Cardiac fibroblast (primary cell): Measurements from ENCODE around the gene IPO4.
A peak's percentile ranks its signal among the peaks of the same experiment; 100 is the strongest.

Experiments used
- DNase-seq, 2 donors: peaks; one replicate each; pipeline versions ENCODE4 v3.0.0 to v3.0.0-alpha.2; 2010; ENCODE audit warnings: low read depth in 2 of 2
- H3K4me3 ChIP-seq, 2 donors: replicated peaks in 1 of 2; 1 replicate in 1 of 2; 2 replicates in 1 of 2; pipeline ENCODE4 v1.5.1; 2011; ENCODE audit warnings: low read depth in 2 of 2, low read length in 2 of 2, mild to moderate bottlenecking in 2 of 2, moderate library complexity in 1 of 2
- TF ChIP-seq, protein P1 (sequence below): IDR thresholded peaks from one replicate; pipeline ENCODE4 v1.5.1; 2011; ENCODE audit warnings: low read depth, mild to moderate bottlenecking, low read length, inconsistent platforms

Gene IPO4

DNA sequence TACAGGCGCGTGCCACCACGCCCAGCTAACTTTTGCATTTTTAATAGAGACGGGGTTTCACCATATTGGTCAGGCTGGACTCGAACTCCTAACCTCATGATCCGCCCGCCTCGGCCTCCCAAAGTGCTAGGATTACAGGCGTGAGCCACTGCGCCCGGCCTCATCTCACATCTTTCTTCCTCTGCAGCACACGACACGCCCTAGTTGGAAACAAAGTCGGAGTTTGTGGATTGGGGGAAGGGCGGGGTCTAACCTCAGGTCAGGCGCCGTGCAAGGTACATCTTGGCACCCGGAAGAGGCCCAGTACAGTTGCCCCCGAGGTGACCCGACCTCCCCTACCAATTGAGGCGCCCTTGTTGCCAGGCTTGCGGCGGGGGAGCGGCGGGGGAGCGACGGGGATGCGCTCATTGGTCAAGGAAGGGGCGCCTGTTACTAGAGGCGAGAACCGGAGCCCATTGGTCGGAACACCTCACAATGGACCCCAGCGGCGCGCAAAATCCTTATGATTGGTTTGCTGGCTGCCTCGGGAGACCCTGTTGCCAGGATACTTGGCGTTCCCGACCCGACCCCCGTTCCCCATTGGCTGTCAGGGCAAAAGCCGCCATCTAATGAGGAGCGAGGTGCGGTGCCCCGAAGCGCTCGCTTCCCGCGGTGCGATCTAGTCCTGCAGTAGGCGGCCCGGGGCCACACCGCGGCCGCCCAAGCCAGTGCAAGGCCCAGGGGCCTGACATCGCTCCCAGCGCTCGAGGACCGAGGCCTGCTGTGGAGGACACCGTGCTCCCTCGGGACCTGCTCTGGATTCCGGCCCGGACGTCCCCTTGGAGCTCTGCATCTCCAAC is 17.0 kb downstream of the IPO4 start, which contains the start of gene REC8:
Gene REC8, plus strand, starts transcription at position 659 of the 839 bp plus-strand sequence. CDS start 473 bp downstream, outside the sequence.
- TF ChIP-seq, protein P1, sequence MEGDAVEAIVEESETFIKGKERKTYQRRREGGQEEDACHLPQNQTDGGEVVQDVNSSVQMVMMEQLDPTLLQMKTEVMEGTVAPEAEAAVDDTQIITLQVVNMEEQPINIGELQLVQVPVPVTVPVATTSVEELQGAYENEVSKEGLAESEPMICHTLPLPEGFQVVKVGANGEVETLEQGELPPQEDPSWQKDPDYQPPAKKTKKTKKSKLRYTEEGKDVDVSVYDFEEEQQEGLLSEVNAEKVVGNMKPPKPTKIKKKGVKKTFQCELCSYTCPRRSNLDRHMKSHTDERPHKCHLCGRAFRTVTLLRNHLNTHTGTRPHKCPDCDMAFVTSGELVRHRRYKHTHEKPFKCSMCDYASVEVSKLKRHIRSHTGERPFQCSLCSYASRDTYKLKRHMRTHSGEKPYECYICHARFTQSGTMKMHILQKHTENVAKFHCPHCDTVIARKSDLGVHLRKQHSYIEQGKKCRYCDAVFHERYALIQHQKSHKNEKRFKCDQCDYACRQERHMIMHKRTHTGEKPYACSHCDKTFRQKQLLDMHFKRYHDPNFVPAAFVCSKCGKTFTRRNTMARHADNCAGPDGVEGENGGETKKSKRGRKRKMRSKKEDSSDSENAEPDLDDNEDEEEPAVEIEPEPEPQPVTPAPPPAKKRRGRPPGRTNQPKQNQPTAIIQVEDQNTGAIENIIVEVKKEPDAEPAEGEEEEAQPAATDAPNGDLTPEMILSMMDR: no peak
- H3K4me3 ChIP-seq: peak within 1 kb of the TSS in 1 of 2 donors; percentile 44

GRCh38 chr14:24167469-24168114 is 21.0 kb downstream of the IPO4 start:
- TF ChIP-seq, protein P1: no peak
- no peak overlapping the region for H3K4me3 ChIP-seq

More for the DNA sequence above, 17.0 kb downstream of the IPO4 start, which contains the start of gene REC8:
- DNase-seq: peak in 1 of 2 donors; percentile 88

GRCh38 chr14:24165785-24166184 is 22.8 kb downstream of the IPO4 start:
- H3K4me3 ChIP-seq: no peak overlapping the region
- TF ChIP-seq, protein P1: no peak
- DNase-seq: no peak

More at GRCh38 chr14:24167469-24168114, 21.0 kb downstream of the IPO4 start:
- no peak for DNase-seq

- H3K4me3 ChIP-seq: no peak overlapping the region
- TF ChIP-seq, protein P1: no peak
- DNase-seq: no peak
Measured at GRCh38 chr14:24164518-24164991, 24.1 kb downstream of the IPO4 start.

DNA sequence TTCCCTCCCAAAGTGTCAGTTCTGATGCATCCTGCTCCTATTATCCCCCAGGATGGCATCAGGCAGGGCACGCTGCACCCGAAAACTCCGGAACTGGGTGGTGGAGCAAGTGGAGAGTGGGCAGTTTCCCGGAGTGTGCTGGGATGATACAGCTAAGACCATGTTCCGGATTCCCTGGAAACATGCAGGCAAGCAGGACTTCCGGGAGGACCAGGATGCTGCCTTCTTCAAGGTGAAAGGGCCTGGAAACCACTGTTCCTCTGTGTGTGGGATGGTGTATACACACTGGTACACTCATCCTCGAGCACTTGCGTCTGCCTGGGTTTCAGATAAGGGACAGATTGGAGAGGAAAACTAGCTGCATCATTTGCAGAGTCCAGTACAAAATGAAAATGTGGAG is 26.5 kb downstream of the IPO4 start:
- H3K4me3 ChIP-seq: peak overlapping the region; percentile 58 to 67
- TF ChIP-seq, protein P1: no peak
- DNase-seq: peak; percentile 33 to 46

DNA sequence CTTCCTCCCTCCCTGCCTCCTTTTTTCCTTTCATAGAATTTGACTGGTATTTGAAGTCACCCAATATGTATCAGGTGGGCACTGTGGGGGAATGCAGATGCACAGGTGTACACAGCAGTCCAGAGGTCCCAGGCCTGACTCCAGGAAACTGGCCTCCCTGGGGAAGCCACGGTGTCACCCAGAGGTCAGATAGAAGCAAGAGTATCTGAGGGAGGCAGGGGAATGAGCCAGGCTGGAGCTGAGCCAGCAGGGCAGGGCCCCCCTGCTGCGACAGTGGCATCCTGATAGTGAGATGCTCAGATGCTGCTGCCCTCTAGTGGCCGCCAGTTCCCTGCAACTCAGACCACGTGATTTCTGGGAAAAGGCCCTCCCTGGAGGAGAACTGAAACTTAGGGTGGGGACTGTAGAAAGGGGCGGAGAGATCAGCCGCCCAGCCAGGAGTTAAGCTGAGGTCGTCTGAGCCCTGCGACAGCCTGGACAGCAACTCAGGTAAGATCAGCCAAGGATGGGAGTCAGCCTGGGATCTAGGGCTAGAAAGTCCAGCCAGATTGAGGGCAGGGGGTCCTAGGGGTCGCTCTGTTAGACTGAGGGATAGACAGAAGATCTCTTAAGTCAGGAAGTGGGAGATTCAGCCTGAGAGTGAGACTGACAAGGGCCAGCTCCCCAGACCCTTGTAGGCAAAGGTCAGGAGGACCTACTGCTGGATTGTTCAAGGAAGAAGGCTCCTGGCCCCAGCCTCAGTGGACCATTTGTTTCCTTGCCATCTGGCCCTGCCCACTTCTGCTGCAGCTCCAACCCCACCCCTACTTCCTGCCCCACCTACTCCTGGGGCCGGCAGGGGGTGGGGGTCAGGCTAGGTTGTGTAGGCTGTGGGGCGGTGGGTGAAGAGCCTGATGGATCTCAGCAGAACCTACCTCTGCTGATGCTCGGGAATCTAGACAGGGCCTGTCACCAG is 27.5 kb downstream of the IPO4 start, which contains the start of gene IRF9:
Gene IRF9, plus strand, starts transcription at position 416 of the 955 bp plus-strand sequence. CDS start 880 bp downstream, outside the sequence.
- DNase-seq: peak; percentile 96
- TF ChIP-seq, protein P1: peak; percentile 93
- H3K4me3 ChIP-seq: peak within 1 kb of the TSS; percentile 58 to 67
